AG08396 (cell line): ENCODE measurements around the gene SMC1A.
"Not testable (repeated sequence)": the region's sequence is repeated elsewhere in the genome, so short reads cannot be mapped to it uniquely, and the experiment has no call there.

Experiments used
- DNase-seq: peaks from one replicate; pipeline ENCODE4 v3.0.0; 2012; ENCODE audit warnings: low spot score, mixed read lengths

SMC1A gene

GRCh38 chrX:53421772-53422085 lies 725 bp downstream of the SMC1A start:
- DNase-seq: no peak

- no peak for DNase-seq
These were observed 1.3 kb downstream of the SMC1A start for GRCh38 chrX:53421125-53421524.

- DNase-seq: not testable (repeated sequence)
These were observed 2.1 kb downstream of the SMC1A start for GRCh38 chrX:53420351-53420750.

- DNase-seq: no peak
These were observed 10.0 kb downstream of the SMC1A start for GRCh38 chrX:53412446-53412845.

- DNase-seq: no peak
These were observed 18.9 kb downstream of the SMC1A start for GRCh38 chrX:53403535-53403934.

- no peak for DNase-seq
These were observed 24.2 kb downstream of the SMC1A start for GRCh38 chrX:53398216-53398615.

- no peak for DNase-seq
These were observed 26.7 kb downstream of the SMC1A start for GRCh38 chrX:53395605-53396298.

GRCh38 chrX:53383376-53384076 lies 38.9 kb downstream of the SMC1A start:
- no peak for DNase-seq

GRCh38 chrX:53379747-53380146 lies 42.7 kb downstream of the SMC1A start:
- DNase-seq: no peak

GRCh38 chrX:53379008-53379710 lies 43.3 kb downstream of the SMC1A start:
- DNase-seq: no peak

- no peak for DNase-seq
These were observed 45.0 kb downstream of the SMC1A start for GRCh38 chrX:53377464-53377863.

GRCh38 chrX:53376888-53377287 lies 45.6 kb downstream of the SMC1A start:
- DNase-seq: no peak

GRCh38 chrX:53374923-53375322 lies 47.5 kb downstream of the SMC1A start:
- no peak for DNase-seq

GRCh38 chrX:53374222-53374820 lies 48.1 kb downstream of the SMC1A start:
- DNase-seq: peak; percentile 33

- no peak for DNase-seq
These were observed 49.1 kb downstream of the SMC1A start for GRCh38 chrX:53373307-53373706.

GRCh38 chrX:53366454-53366853 lies 56.0 kb downstream of the SMC1A start:
- not testable (repeated sequence) for DNase-seq

- DNase-seq: no peak
These were observed 60.0 kb downstream of the SMC1A start for GRCh38 chrX:53362449-53362848.

- peak; percentile 24 for DNase-seq
These were observed 64.5 kb downstream of the SMC1A start for GRCh38 chrX:53357799-53358530.

GRCh38 chrX:53356186-53356585 lies 66.3 kb downstream of the SMC1A start:
- peak; percentile 31 for DNase-seq

GRCh38 chrX:53354669-53355068 lies 67.8 kb downstream of the SMC1A start:
- no peak for DNase-seq

GRCh38 chrX:53347948-53348347 lies 74.5 kb downstream of the SMC1A start:
- DNase-seq: no peak
